Osteocyte (in vitro differentiated cells): ENCODE results near the gene SLC44A1. TPM values are rescaled to one million over a fixed set of nuclear protein-coding genes. Genes with fewer than 3 reads are reported as not detected.
A peak's percentile ranks its signal among the peaks of the same experiment; 100 is the strongest.

Source experiments
- DNase-seq: peaks from one replicate; pipeline ENCODE4 v3.0.0; 2021; ENCODE audit warnings: mixed read lengths; ENCODE audit not compliant: unreplicated experiment; ENCODE audit errors: extremely low spot score
- H3K27ac Mint-ChIP-seq: one replicate; pipeline ENCODE4 v1.8.0; 2021; ENCODE audit warnings: mild to moderate bottlenecking, mixed read lengths; ENCODE audit not compliant: unreplicated experiment
- H3K27me3 Mint-ChIP-seq: one replicate; pipeline ENCODE4 v1.8.0; 2021; ENCODE audit warnings: mixed read lengths; ENCODE audit not compliant: unreplicated experiment
- H3K36me3 Mint-ChIP-seq: one replicate; pipeline ENCODE4 v1.8.0; 2021; ENCODE audit warnings: mixed read lengths; ENCODE audit not compliant: unreplicated experiment
- H3K4me1 Mint-ChIP-seq: one replicate; pipeline ENCODE4 v1.8.0; 2021; ENCODE audit warnings: mixed read lengths; ENCODE audit not compliant: unreplicated experiment
- H3K4me3 Mint-ChIP-seq: one replicate; pipeline ENCODE4 v1.8.0; 2021; ENCODE audit warnings: mild to moderate bottlenecking, moderate library complexity, mixed read lengths; ENCODE audit not compliant: unreplicated experiment
- H3K9me3 Mint-ChIP-seq: one replicate; pipeline ENCODE4 v1.8.0; 2021; ENCODE audit warnings: mixed read lengths; ENCODE audit not compliant: unreplicated experiment
- CTCF ChIP-seq: fragments of 200-600 bp; sonication (generic); IDR thresholded peaks from 2 replicates; pipeline ENCODE4 v1.5.0; 2021; ENCODE audit warnings: antibody characterized with exemption, mild to moderate bottlenecking, moderate library complexity
- total RNA-seq: library from RNA; stranded (reverse); gene quantifications from 2 replicates; pipeline ENCODE4 v1.2.1, GENCODE V29; 2021

SLC44A1 gene
- total RNA-seq, 1 donor from 2014 or later = 30.2 TPM

GRCh38 chr9:105414947-105415661 is 170.7 kb downstream of the SLC44A1 start:
- Mint-ChIP-seq H3K4me3 (no peak overlapping the region), H3K4me1 (peaks cover 13% of the 10 kb centered on the region), H3K36me3 (peaks cover 7% of the 10 kb centered on the region), H3K27ac (no peak overlapping the region), H3K9me3 (peaks cover 11% of the 10 kb centered on the region), H3K27me3 (no peaks in the 10 kb centered on the region)
- DNase-seq = no peak
- peak; percentile 94 for TF ChIP-seq CTCF

- Mint-ChIP-seq H3K27me3 (no peaks in the 10 kb centered on the region), H3K27ac (no peak overlapping the region), H3K36me3 (peaks cover 5% of the 10 kb centered on the region), H3K4me1 (peaks cover 13% of the 10 kb centered on the region), H3K9me3 (peaks cover 8% of the 10 kb centered on the region), H3K4me3 (no peak overlapping the region)
- no peak for DNase-seq
- no peak for TF ChIP-seq CTCF
Observed at GRCh38 chr9:105415662-105415980, 171.2 kb downstream of the SLC44A1 start.

- Mint-ChIP-seq H3K36me3 (no peaks in the 10 kb centered on the region), H3K4me3 (no peak overlapping the region), H3K27ac (no peak overlapping the region), H3K4me1 (peaks cover 13% of the 10 kb centered on the region), H3K9me3 (peaks cover under 1% of the 10 kb centered on the region), H3K27me3 (no peaks in the 10 kb centered on the region)
- TF ChIP-seq CTCF = no peak
- DNase-seq = no peak
Observed at GRCh38 chr9:105416840-105417239, 172.4 kb downstream of the SLC44A1 start.

- H3K27ac Mint-ChIP-seq = no peak overlapping the region
Observed at GRCh38 chr9:105418588-105419500, 174.4 kb downstream of the SLC44A1 start.

More at GRCh38 chr9:105418588-105419500, 174.4 kb downstream of the SLC44A1 start:
- no peak overlapping the region for H3K4me3 Mint-ChIP-seq
- DNase-seq = no peak
- no peaks in the 10 kb centered on the region for H3K36me3 Mint-ChIP-seq
- H3K4me1 Mint-ChIP-seq = peaks cover 7% of the 10 kb centered on the region
- no peaks in the 10 kb centered on the region for H3K27me3 Mint-ChIP-seq
- no peak for TF ChIP-seq CTCF
- H3K9me3 Mint-ChIP-seq = no peaks in the 10 kb centered on the region
